Jurkat, Clone E6-1 (cell line): ENCODE results near the gene SPOCK2.
A peak's percentile ranks its signal among the peaks of the same experiment; 100 is the strongest.
"Not testable (repeated sequence)": the region's sequence is repeated elsewhere in the genome, so short reads cannot be mapped to it uniquely, and the experiment has no call there.

Experiments used
- DNase-seq: peaks from one replicate; pipeline ENCODE4 v3.0.0-alpha.2; 2011; ENCODE audit warnings: low read depth, low spot score
- H3K4me3 ChIP-seq: 2 replicates; pipeline ENCODE4 v1.5.1; 2011; ENCODE audit warnings: mild to moderate bottlenecking, low read length, control low read depth, moderate library complexity

Gene SPOCK2

GRCh38 chr10:72039377-72039776 is 49.0 kb downstream of the SPOCK2 start:
- peak; percentile 60 for DNase-seq
- no peak overlapping the region for H3K4me3 ChIP-seq

- DNase-seq, result no peak
- H3K4me3 ChIP-seq, result no peak overlapping the region
Observed at GRCh38 chr10:72038458-72039001, 49.8 kb downstream of the SPOCK2 start.

- no peak for DNase-seq
Observed at GRCh38 chr10:72037811-72038210, 50.5 kb downstream of the SPOCK2 start.

GRCh38 chr10:72037266-72037665 is 51.1 kb downstream of the SPOCK2 start:
- no peak for DNase-seq
- H3K4me3 ChIP-seq, result no peak overlapping the region

More at GRCh38 chr10:72037811-72038210, 50.5 kb downstream of the SPOCK2 start:
- H3K4me3 ChIP-seq, result no peak overlapping the region

- no peak overlapping the region for H3K4me3 ChIP-seq
- no peak for DNase-seq
Observed at GRCh38 chr10:72035252-72035887, 53.0 kb downstream of the SPOCK2 start.

GRCh38 chr10:72034761-72035160 is 53.6 kb downstream of the SPOCK2 start:
- no peak for DNase-seq
- H3K4me3 ChIP-seq, result no peak overlapping the region

GRCh38 chr10:72034040-72034499 is 54.3 kb downstream of the SPOCK2 start:
- no peak overlapping the region for H3K4me3 ChIP-seq
- DNase-seq, result no peak

GRCh38 chr10:72032409-72033162 is 55.8 kb downstream of the SPOCK2 start:
- DNase-seq, H3K4me3 ChIP-seq: not testable (repeated sequence)

GRCh38 chr10:72031706-72032105 is 56.6 kb downstream of the SPOCK2 start:
- DNase-seq, result no peak
- H3K4me3 ChIP-seq, result no peak overlapping the region

- no peak overlapping the region for H3K4me3 ChIP-seq
- DNase-seq, result no peak
Observed at GRCh38 chr10:72030762-72031543, 57.4 kb downstream of the SPOCK2 start.

GRCh38 chr10:72029414-72029813 is 58.9 kb downstream of the SPOCK2 start:
- no peak for DNase-seq
- no peak overlapping the region for H3K4me3 ChIP-seq

GRCh38 chr10:72027498-72027897 is 60.9 kb downstream of the SPOCK2 start:
- no peak overlapping the region for H3K4me3 ChIP-seq
- no peak for DNase-seq

- DNase-seq, result no peak
- no peak overlapping the region for H3K4me3 ChIP-seq
Observed at GRCh38 chr10:72026278-72027111, 61.9 kb downstream of the SPOCK2 start.

GRCh38 chr10:72025832-72026231 is 62.5 kb downstream of the SPOCK2 start:
- H3K4me3 ChIP-seq, result no peak overlapping the region
- DNase-seq, result no peak

GRCh38 chr10:72025400-72025799 is 63.0 kb downstream of the SPOCK2 start:
- no peak for DNase-seq
- H3K4me3 ChIP-seq, result no peak overlapping the region

- H3K4me3 ChIP-seq, result no peak overlapping the region
- DNase-seq, result no peak
Observed at GRCh38 chr10:72024596-72024995, 63.8 kb downstream of the SPOCK2 start.

- no peak for DNase-seq
- no peak overlapping the region for H3K4me3 ChIP-seq
Observed at GRCh38 chr10:72022228-72022627, 66.1 kb downstream of the SPOCK2 start.

- no peak overlapping the region for H3K4me3 ChIP-seq
- no peak for DNase-seq
Observed at GRCh38 chr10:72020914-72021809, 67.2 kb downstream of the SPOCK2 start.
